GM23338 (cell line): ENCODE results near the gene SYNPO2. TPM values are rescaled to one million over a fixed set of nuclear protein-coding genes. Genes with fewer than 3 reads are reported as not detected.

Source experiments
- ATAC-seq: fragments of 200-7000 bp; cut with Tn5 transposase; 3 replicates; pipeline ENCODE4 v1.9.1; 2020
- DNase-seq: peaks from one replicate; pipeline ENCODE4 v3.0.0-alpha.2; 2015; ENCODE audit warnings: low spot score
- H2AFZ ChIP-seq: fragments of 200-600 bp; sonication (generic); 2 replicates; pipeline ENCODE4 v1.8.0; 2016; ENCODE audit warnings: antibody characterized with exemption, mild to moderate bottlenecking, moderate library complexity
- H3F3A ChIP-seq: fragments of 200-600 bp; sonication (generic); replicated peaks from 2 replicates; pipeline ENCODE4 v1.8.0; 2017; ENCODE audit warnings: antibody characterized with exemption, mixed run types, low read depth
- H3K27ac ChIP-seq: fragments of 200-600 bp; sonication (generic); 2 replicates; pipeline ENCODE4 v1.6.1; 2016; ENCODE audit warnings: low read depth
- H3K27me3 ChIP-seq: fragments of 200-600 bp; sonication (generic); 2 replicates; pipeline ENCODE4 v1.8.0; 2016; ENCODE audit warnings: mild to moderate bottlenecking, mixed run types, moderate library complexity; ENCODE audit not compliant: insufficient read depth
- H3K36me3 ChIP-seq: fragments of 200-600 bp; sonication (generic); 2 replicates; pipeline ENCODE4 v1.8.0; 2016; ENCODE audit warnings: mild to moderate bottlenecking; ENCODE audit not compliant: insufficient read depth
- H3K4me1 ChIP-seq: fragments of 200-600 bp; sonication (generic); 2 replicates; pipeline ENCODE4 v1.8.0; 2016; ENCODE audit warnings: mild to moderate bottlenecking, moderate library complexity; ENCODE audit not compliant: insufficient read depth
- H3K4me2 ChIP-seq: fragments of 200-600 bp; sonication (generic); 2 replicates; pipeline ENCODE4 v1.7.1; 2017; ENCODE audit warnings: mixed run types
- H3K4me3 ChIP-seq: fragments of 200-600 bp; sonication (generic); 2 replicates; pipeline ENCODE4 v1.6.1; 2016; ENCODE audit warnings: mixed run types
- H3K79me2 ChIP-seq: fragments of 200-600 bp; sonication (generic); replicated peaks from 2 replicates; pipeline ENCODE4 v1.8.0; 2017; ENCODE audit warnings: mild to moderate bottlenecking; ENCODE audit not compliant: insufficient read depth
- H3K9me2 ChIP-seq: fragments of 200-600 bp; sonication (generic); 2 replicates; pipeline ENCODE4 v1.8.0; 2017; ENCODE audit not compliant: insufficient read depth
- H4K20me1 ChIP-seq: fragments of 200-600 bp; sonication (generic); replicated peaks from 2 replicates; pipeline ENCODE4 v1.8.0; 2017; ENCODE audit warnings: mild to moderate bottlenecking; ENCODE audit not compliant: insufficient read depth
- H3K27ac Mint-ChIP-seq: 2 replicates; pipeline ENCODE4 v1.8.0; 2020; ENCODE audit warnings: inconsistent platforms, mild to moderate bottlenecking, moderate library complexity, mixed read lengths
- H3K27me3 Mint-ChIP-seq: 3 replicates; pipeline ENCODE4 v1.8.0; 2022; ENCODE audit warnings: low read depth, mild to moderate bottlenecking, moderate library complexity, mixed read lengths, inconsistent platforms; ENCODE audit not compliant: insufficient read depth, poor library complexity
- H3K36me3 Mint-ChIP-seq: 3 replicates; pipeline ENCODE4 v1.8.0; 2021; ENCODE audit warnings: low read depth, mild to moderate bottlenecking, inconsistent platforms, moderate library complexity, mixed read lengths
- H3K4me1 Mint-ChIP-seq: 3 replicates; pipeline ENCODE4 v1.8.0; 2020; ENCODE audit warnings: mild to moderate bottlenecking, inconsistent platforms, mixed read lengths
- H3K4me3 Mint-ChIP-seq: 3 replicates; pipeline ENCODE4 v1.8.0; 2021; ENCODE audit warnings: moderate library complexity, mild to moderate bottlenecking, inconsistent platforms, mixed read lengths
- H3K9me3 Mint-ChIP-seq: 3 replicates; pipeline ENCODE4 v1.8.0; 2020; ENCODE audit warnings: moderate library complexity, mild to moderate bottlenecking, inconsistent platforms, mixed read lengths
- CREB1 ChIP-seq: fragments of 250-450 bp; sonication (Bioruptor Pico); IDR thresholded peaks from 2 replicates; pipeline ENCODE4 v1.5.0; 2020; ENCODE audit warnings: low read depth, mild to moderate bottlenecking, moderate library complexity
- CTCF ChIP-seq, 2 experiments: fragments of 200-600 bp in 1 of 2; sonication (generic) in 1 of 2; conservative IDR thresholded peaks; 2 replicates each; pipeline versions ENCODE4 v1.5.1 to v1.6.1; 2016 to 2017; ENCODE audit warnings: antibody characterized with exemption in 2 of 2, low read depth in 2 of 2, mild to moderate bottlenecking in 2 of 2, moderate library complexity in 1 of 2
- ETS1 ChIP-seq: IDR thresholded peaks from 2 replicates; pipeline ENCODE4 v1.6.1; 2016; ENCODE audit warnings: antibody characterized with exemption
- EZH2 ChIP-seq: fragments of 200-600 bp; sonication (generic); IDR thresholded peaks from one replicate; pipeline ENCODE4 v1.8.0; 2017; ENCODE audit warnings: antibody characterized with exemption, mild to moderate bottlenecking, low read depth; ENCODE audit not compliant: unreplicated experiment
- EZH2phosphoT487 ChIP-seq: fragments of 200-600 bp; sonication (generic); IDR thresholded peaks from one replicate; pipeline ENCODE4 v1.8.1; 2018; ENCODE audit warnings: antibody characterized with exemption; ENCODE audit not compliant: unreplicated experiment
- JUNB ChIP-seq: IDR thresholded peaks from one replicate; pipeline ENCODE4 v1.6.1; 2016; ENCODE audit warnings: antibody characterized with exemption; ENCODE audit not compliant: unreplicated experiment
- NANOG ChIP-seq: IDR thresholded peaks from 2 replicates; pipeline ENCODE4 v1.6.1; 2016; ENCODE audit warnings: antibody characterized with exemption, borderline replicate concordance
- POLR2AphosphoS5 ChIP-seq: IDR thresholded peaks from 2 replicates; pipeline ENCODE4 v1.6.1; 2016; ENCODE audit warnings: antibody characterized with exemption, low read depth
- REST ChIP-seq: IDR thresholded peaks from one replicate; pipeline ENCODE4 v1.6.1; 2018; ENCODE audit warnings: antibody characterized with exemption; ENCODE audit not compliant: unreplicated experiment
- STAT1 ChIP-seq: IDR thresholded peaks from one replicate; pipeline ENCODE4 v1.6.1; 2016; ENCODE audit warnings: antibody characterized with exemption; ENCODE audit not compliant: unreplicated experiment
- ZNF114 ChIP-seq: fragments of 250-450 bp; sonication (Bioruptor Pico); IDR thresholded peaks from 2 replicates; pipeline ENCODE4 v1.5.0; 2020; ENCODE audit warnings: mild to moderate bottlenecking, moderate library complexity
- ZNF331 ChIP-seq: fragments of 250-450 bp; sonication (Bioruptor Pico); IDR thresholded peaks from 2 replicates; pipeline ENCODE4 v1.5.0; 2020; ENCODE audit warnings: low read depth, mild to moderate bottlenecking, moderate library complexity
- ZNF462 ChIP-seq: fragments of 250-450 bp; sonication (Bioruptor Pico); IDR thresholded peaks from 2 replicates; pipeline ENCODE4 v1.5.0; 2020; ENCODE audit warnings: mild to moderate bottlenecking, moderate library complexity
- polyA plus RNA-seq: library from polyadenylated mRNA; unstranded; fragments of >200 nt; fragmentation: Nextera tagmentation; extraction: Ambion mirVana; gene quantifications from 2 replicates; pipeline ENCODE4 v1.2.1, GENCODE V29; 2016
- total RNA-seq: library from RNA; depleted of rRNA; stranded (reverse); fragments of >200 nt; shearing (Covaris generic); gene quantifications from 2 replicates; pipeline ENCODE4 v1.2.3, GENCODE V29; 2014

Gene SYNPO2
- total and polyA plus RNA-seq, 2 experiments from 2014 or later, result 2.1 to 3.4 TPM

GRCh38 chr4:118991686-118992085 is 103.0 kb downstream of the SYNPO2 start:
- H3K27ac ChIP-seq, result no peak overlapping the region
- H3K79me2 ChIP-seq, result no peaks in the 10 kb centered on the region
- no peaks in the 10 kb centered on the region for H3K27me3 ChIP-seq
- Mint-ChIP-seq H3K27ac (no peak overlapping the region), H3K4me1 (peaks cover 11% of the 10 kb centered on the region), H3K36me3 (no peaks in the 10 kb centered on the region), H3K27me3 (no peaks in the 10 kb centered on the region), H3K4me3 (no peak overlapping the region), H3K9me3 (no peaks in the 10 kb centered on the region; the same call in 2 of the 3 replicates)
- no peaks in the 10 kb centered on the region for H3K36me3 ChIP-seq
- no peak for DNase-seq
- no peak overlapping the region for H3K4me2 ChIP-seq
- no peaks in the 10 kb centered on the region for H4K20me1 ChIP-seq
- ATAC-seq, result no peak
- H3K4me3 ChIP-seq, result no peak overlapping the region
- no peak for TF ChIP-seq ZNF114 (CRISPR knock-in tag)
- TF ChIP-seq JUNB, result no peak
- no peak for TF ChIP-seq CTCF (conservative IDR thresholded peaks at IDR 0.05; ENCODE audit: low read depth in 2 of 2)
- no peak for TF ChIP-seq POLR2AphosphoS5
- no peak for TF ChIP-seq CREB1
- no peak for TF ChIP-seq ZNF331
- no peak for TF ChIP-seq STAT1
- no peak for TF ChIP-seq EZH2
- TF ChIP-seq EZH2phosphoT487, result no peak
- TF ChIP-seq ZNF462 (CRISPR knock-in tag), result no peak
- no peak for TF ChIP-seq NANOG
- no peak for TF ChIP-seq ETS1
- TF ChIP-seq REST, result no peak
- peaks cover 11% of the 10 kb centered on the region for H3K4me1 ChIP-seq
- H2AFZ ChIP-seq, result no peak overlapping the region
- H3F3A ChIP-seq, result no peaks in the 10 kb centered on the region
- peaks cover 9% of the 10 kb centered on the region for H3K9me2 ChIP-seq
